ENCODE data around the gene HRH1. TPM values are rescaled to one million over a fixed set of nuclear protein-coding genes. Genes with fewer than 3 reads are reported as not detected.

Gene HRH1
- total RNA-seq, 1 experiment from 2014 or later: 4.6 TPM

DNA sequence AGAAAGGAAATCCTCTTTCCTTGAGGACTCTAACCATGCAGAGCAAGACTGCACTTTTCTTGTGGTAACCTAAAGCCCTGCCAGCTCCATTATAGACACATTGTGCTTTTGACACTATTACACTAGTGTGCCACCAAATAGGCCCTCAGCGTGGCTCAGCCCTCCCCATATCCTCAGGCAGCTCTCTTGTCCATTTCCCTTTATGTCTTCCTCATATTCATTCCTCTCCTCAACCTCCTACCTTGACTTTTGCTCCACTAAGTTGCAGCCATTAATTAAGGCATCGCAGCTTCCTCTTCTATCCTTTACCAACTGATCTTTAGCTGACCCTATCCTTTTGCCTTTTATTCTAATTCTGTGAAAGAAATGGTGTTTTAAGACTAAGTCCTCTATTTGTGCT is 121.6 kb downstream of the HRH1 start:
- ATAC-seq (no peak), DNase-seq (ENCODE audit: low read depth, low spot score) (no peak)
- no TSS peak for BruUV-seq (replicated peaks)
- no peak for TF ChIP-seq TCF7L2 (IDR thresholded peaks at IDR 0.05; ENCODE audit: low read depth, low read length)
- TF ChIP-seq, protein P1, sequence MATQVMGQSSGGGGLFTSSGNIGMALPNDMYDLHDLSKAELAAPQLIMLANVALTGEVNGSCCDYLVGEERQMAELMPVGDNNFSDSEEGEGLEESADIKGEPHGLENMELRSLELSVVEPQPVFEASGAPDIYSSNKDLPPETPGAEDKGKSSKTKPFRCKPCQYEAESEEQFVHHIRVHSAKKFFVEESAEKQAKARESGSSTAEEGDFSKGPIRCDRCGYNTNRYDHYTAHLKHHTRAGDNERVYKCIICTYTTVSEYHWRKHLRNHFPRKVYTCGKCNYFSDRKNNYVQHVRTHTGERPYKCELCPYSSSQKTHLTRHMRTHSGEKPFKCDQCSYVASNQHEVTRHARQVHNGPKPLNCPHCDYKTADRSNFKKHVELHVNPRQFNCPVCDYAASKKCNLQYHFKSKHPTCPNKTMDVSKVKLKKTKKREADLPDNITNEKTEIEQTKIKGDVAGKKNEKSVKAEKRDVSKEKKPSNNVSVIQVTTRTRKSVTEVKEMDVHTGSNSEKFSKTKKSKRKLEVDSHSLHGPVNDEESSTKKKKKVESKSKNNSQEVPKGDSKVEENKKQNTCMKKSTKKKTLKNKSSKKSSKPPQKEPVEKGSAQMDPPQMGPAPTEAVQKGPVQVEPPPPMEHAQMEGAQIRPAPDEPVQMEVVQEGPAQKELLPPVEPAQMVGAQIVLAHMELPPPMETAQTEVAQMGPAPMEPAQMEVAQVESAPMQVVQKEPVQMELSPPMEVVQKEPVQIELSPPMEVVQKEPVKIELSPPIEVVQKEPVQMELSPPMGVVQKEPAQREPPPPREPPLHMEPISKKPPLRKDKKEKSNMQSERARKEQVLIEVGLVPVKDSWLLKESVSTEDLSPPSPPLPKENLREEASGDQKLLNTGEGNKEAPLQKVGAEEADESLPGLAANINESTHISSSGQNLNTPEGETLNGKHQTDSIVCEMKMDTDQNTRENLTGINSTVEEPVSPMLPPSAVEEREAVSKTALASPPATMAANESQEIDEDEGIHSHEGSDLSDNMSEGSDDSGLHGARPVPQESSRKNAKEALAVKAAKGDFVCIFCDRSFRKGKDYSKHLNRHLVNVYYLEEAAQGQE (IDR thresholded peaks at IDR 0.05; ENCODE audit: insufficient read depth in 1 of 2, low read depth in 2 of 2, low read length in 1 of 2): no peak
- Histone ChIP-seq H3K27me3 (ENCODE audit: control insufficient read depth, insufficient read depth, low read length) (no peaks in the 10 kb centered on the region), H3K27ac (ENCODE audit: low read length) (peak overlapping the region; percentile 68), H3K4me1 (ENCODE audit: control insufficient read depth, insufficient read depth, low read length) (peaks cover 28% of the 10 kb centered on the region), H3K36me3 (ENCODE audit: control insufficient read depth, insufficient read depth, low read length) (peaks cover 7% of the 10 kb centered on the region; the same call in 1 of the 2 replicates), H3K4me3 (ENCODE audit: low read depth in 2 of 2, low read length in 2 of 2) (no peak overlapping the region), H3K9me3 (ENCODE audit: control insufficient read depth, insufficient read depth, low read depth, low read length) (no peaks in the 10 kb centered on the region)
- ChIA-PET POLR2A (interaction anchor here (0.6 kb wide), 1 partner anchor 466 kb away, joined by 3 read pairs; no protein-coding TSS in a partner anchor), CTCF (no interaction called here)
- in situ Hi-C loops (cut with HindIII; ENCODE audit: low pct_unique_long_range_greater_than_20kb, low sequenced_read_pairs): no loop called here
- intact Hi-C loops (cut with micrococcal nuclease; ENCODE audit: unreplicated experiment): no loop called here

DNA sequence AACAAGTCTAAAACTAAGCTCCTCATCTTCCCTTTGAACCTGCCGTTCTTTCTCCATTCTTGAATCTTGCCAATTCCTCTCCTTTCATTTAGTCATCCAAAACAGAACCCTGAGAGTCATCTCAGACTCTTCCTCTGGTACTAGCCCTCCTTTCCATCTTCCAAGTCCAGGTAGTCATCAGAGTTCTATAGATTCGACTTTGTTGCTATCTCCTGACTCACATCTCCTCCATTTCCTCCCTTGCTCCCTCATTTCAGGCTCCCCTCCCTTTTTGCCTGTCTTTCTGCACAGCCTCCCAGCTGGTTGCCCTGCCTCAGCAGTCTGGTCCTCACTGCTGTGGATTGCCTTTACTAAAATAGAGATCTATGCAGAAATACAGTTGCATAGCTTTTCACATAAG is 122.6 kb downstream of the HRH1 start:
- in situ Hi-C loops (cut with HindIII; ENCODE audit: low pct_unique_long_range_greater_than_20kb, low sequenced_read_pairs): no loop called here
- DNase-seq (ENCODE audit: low read depth, low spot score) (no peak), ATAC-seq (no peak)
- intact Hi-C loops (cut with micrococcal nuclease; ENCODE audit: unreplicated experiment): no loop called here
- ChIA-PET CTCF (no interaction called here), POLR2A (no interaction called here)
- Histone ChIP-seq H3K27ac (ENCODE audit: low read length) (peak overlapping the region; percentile 68), H3K4me1 (ENCODE audit: control insufficient read depth, insufficient read depth, low read length) (peaks cover 28% of the 10 kb centered on the region), H3K9me3 (ENCODE audit: control insufficient read depth, insufficient read depth, low read depth, low read length) (no peaks in the 10 kb centered on the region), H3K27me3 (ENCODE audit: control insufficient read depth, insufficient read depth, low read length) (no peaks in the 10 kb centered on the region), H3K4me3 (ENCODE audit: low read depth in 2 of 2, low read length in 2 of 2) (no peak overlapping the region), H3K36me3 (ENCODE audit: control insufficient read depth, insufficient read depth, low read length) (peaks cover 7% of the 10 kb centered on the region; the same call in 1 of the 2 replicates)
- BruUV-seq (replicated peaks): no TSS peak
- no peak for TF ChIP-seq POLR2AphosphoS5 (IDR thresholded peaks at IDR 0.05; ENCODE audit: low read depth, low read length)
- TF ChIP-seq, protein P1 (IDR thresholded peaks at IDR 0.05; ENCODE audit: insufficient read depth in 1 of 2, low read depth in 2 of 2, low read length in 1 of 2): no peak
- no peak for TF ChIP-seq TCF7L2 (IDR thresholded peaks at IDR 0.05; ENCODE audit: low read depth, low read length)
- no peak for TF ChIP-seq SIN3A (IDR thresholded peaks at IDR 0.05; ENCODE audit: borderline replicate concordance, insufficient read depth, low read depth, low read length)
- TF ChIP-seq, protein P2, sequence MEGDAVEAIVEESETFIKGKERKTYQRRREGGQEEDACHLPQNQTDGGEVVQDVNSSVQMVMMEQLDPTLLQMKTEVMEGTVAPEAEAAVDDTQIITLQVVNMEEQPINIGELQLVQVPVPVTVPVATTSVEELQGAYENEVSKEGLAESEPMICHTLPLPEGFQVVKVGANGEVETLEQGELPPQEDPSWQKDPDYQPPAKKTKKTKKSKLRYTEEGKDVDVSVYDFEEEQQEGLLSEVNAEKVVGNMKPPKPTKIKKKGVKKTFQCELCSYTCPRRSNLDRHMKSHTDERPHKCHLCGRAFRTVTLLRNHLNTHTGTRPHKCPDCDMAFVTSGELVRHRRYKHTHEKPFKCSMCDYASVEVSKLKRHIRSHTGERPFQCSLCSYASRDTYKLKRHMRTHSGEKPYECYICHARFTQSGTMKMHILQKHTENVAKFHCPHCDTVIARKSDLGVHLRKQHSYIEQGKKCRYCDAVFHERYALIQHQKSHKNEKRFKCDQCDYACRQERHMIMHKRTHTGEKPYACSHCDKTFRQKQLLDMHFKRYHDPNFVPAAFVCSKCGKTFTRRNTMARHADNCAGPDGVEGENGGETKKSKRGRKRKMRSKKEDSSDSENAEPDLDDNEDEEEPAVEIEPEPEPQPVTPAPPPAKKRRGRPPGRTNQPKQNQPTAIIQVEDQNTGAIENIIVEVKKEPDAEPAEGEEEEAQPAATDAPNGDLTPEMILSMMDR (IDR thresholded peaks at IDR 0.05): no peak

Measured in Panc1 (cell line).